ENCODE results near the gene LRRK2.

The LRRK2 gene

GRCh38 chr12:40192704-40193255, 32.0 kb upstream of the LRRK2 start:
- H3K4me3 ChIP-seq (ENCODE audit: low read length, poor library complexity, severe bottlenecking), result peak overlapping the region; percentile 40
- TF ChIP-seq CTCF (conservative IDR thresholded peaks at IDR 0.05; ENCODE audit: low read length), result no peak
- no peak for TF ChIP-seq EZH2phosphoT487 (IDR thresholded peaks at IDR 0.05; ENCODE audit: borderline replicate concordance)
- H3K27me3 ChIP-seq (ENCODE audit: insufficient read depth, low read length, poor library complexity, severe bottlenecking), result no peaks in the 10 kb centered on the region
- no peak overlapping the region for H3K9ac ChIP-seq (ENCODE audit: low read depth, low read length, poor library complexity, severe bottlenecking)
- H3K4me2 ChIP-seq (ENCODE audit: low read depth, low read length, poor library complexity, severe bottlenecking), result peak overlapping the region; percentile 52
- H3K36me3 ChIP-seq (ENCODE audit: insufficient read depth, low read length), result no peaks in the 10 kb centered on the region
- no peaks in the 10 kb centered on the region for H3F3A ChIP-seq (ENCODE audit: low read depth)
- peaks cover 12% of the 10 kb centered on the region for H3K4me1 ChIP-seq (ENCODE audit: insufficient read depth, low read length, poor library complexity, severe bottlenecking)
- H3K79me2 ChIP-seq (ENCODE audit: insufficient read depth, low read length), result no peaks in the 10 kb centered on the region
- H3K9me2 ChIP-seq (replicated peaks; ENCODE audit: low read depth, low read length), result no peaks in the 10 kb centered on the region
- H3K9me3 ChIP-seq (ENCODE audit: insufficient read depth, low read depth, low read length), result no peaks in the 10 kb centered on the region; the same call in 1 of the 2 replicates
- H4K20me1 ChIP-seq (ENCODE audit: insufficient read depth, low read length, poor library complexity, severe bottlenecking), result no peaks in the 10 kb centered on the region
- no peak overlapping the region for H2AFZ ChIP-seq (ENCODE audit: low read length)

GRCh38 chr12:40194846-40195245, 30.0 kb upstream of the LRRK2 start:
- H3K9me3 ChIP-seq (ENCODE audit: insufficient read depth, low read depth, low read length), result no peaks in the 10 kb centered on the region; the same call in 1 of the 2 replicates
- no peaks in the 10 kb centered on the region for H4K20me1 ChIP-seq (ENCODE audit: insufficient read depth, low read length, poor library complexity, severe bottlenecking)
- peaks cover 12% of the 10 kb centered on the region for H3K4me1 ChIP-seq (ENCODE audit: insufficient read depth, low read length, poor library complexity, severe bottlenecking)
- no peaks in the 10 kb centered on the region for H3F3A ChIP-seq (ENCODE audit: low read depth)
- no peak overlapping the region for H2AFZ ChIP-seq (ENCODE audit: low read length)
- no peak overlapping the region for H3K4me2 ChIP-seq (ENCODE audit: low read depth, low read length, poor library complexity, severe bottlenecking)
- no peaks in the 10 kb centered on the region for H3K9me2 ChIP-seq (replicated peaks; ENCODE audit: low read depth, low read length)
- H3K4me3 ChIP-seq (ENCODE audit: low read length, poor library complexity, severe bottlenecking), result no peak overlapping the region
- no peaks in the 10 kb centered on the region for H3K36me3 ChIP-seq (ENCODE audit: insufficient read depth, low read length)
- no peak overlapping the region for H3K9ac ChIP-seq (ENCODE audit: low read depth, low read length, poor library complexity, severe bottlenecking)
- H3K79me2 ChIP-seq (ENCODE audit: insufficient read depth, low read length), result no peaks in the 10 kb centered on the region
- TF ChIP-seq EZH2phosphoT487 (IDR thresholded peaks at IDR 0.05; ENCODE audit: borderline replicate concordance), result no peak
- TF ChIP-seq CTCF (conservative IDR thresholded peaks at IDR 0.05; ENCODE audit: low read length), result no peak
- H3K27me3 ChIP-seq (ENCODE audit: insufficient read depth, low read length, poor library complexity, severe bottlenecking), result no peaks in the 10 kb centered on the region

GRCh38 chr12:40197590-40197989, 27.2 kb upstream of the LRRK2 start:
- H3K4me3 ChIP-seq (ENCODE audit: low read length, poor library complexity, severe bottlenecking), result no peak overlapping the region
- H3K4me1 ChIP-seq (ENCODE audit: insufficient read depth, low read length, poor library complexity, severe bottlenecking), result peaks cover 3% of the 10 kb centered on the region
- H3K79me2 ChIP-seq (ENCODE audit: insufficient read depth, low read length), result no peaks in the 10 kb centered on the region
- H3K9me3 ChIP-seq (ENCODE audit: insufficient read depth, low read depth, low read length), result no peaks in the 10 kb centered on the region
- H3F3A ChIP-seq (ENCODE audit: low read depth), result no peaks in the 10 kb centered on the region
- no peaks in the 10 kb centered on the region for H4K20me1 ChIP-seq (ENCODE audit: insufficient read depth, low read length, poor library complexity, severe bottlenecking)
- H3K9ac ChIP-seq (ENCODE audit: low read depth, low read length, poor library complexity, severe bottlenecking), result no peak overlapping the region
- H3K27me3 ChIP-seq (ENCODE audit: insufficient read depth, low read length, poor library complexity, severe bottlenecking), result no peaks in the 10 kb centered on the region
- no peak for TF ChIP-seq CTCF (conservative IDR thresholded peaks at IDR 0.05; ENCODE audit: low read length)
- TF ChIP-seq EZH2phosphoT487 (IDR thresholded peaks at IDR 0.05; ENCODE audit: borderline replicate concordance), result no peak
- no peak overlapping the region for H3K4me2 ChIP-seq (ENCODE audit: low read depth, low read length, poor library complexity, severe bottlenecking)
- H3K36me3 ChIP-seq (ENCODE audit: insufficient read depth, low read length), result no peaks in the 10 kb centered on the region
- no peaks in the 10 kb centered on the region for H3K9me2 ChIP-seq (replicated peaks; ENCODE audit: low read depth, low read length)
- no peak overlapping the region for H2AFZ ChIP-seq (ENCODE audit: low read length)
